CD14-positive monocyte (primary cell): ENCODE data around the gene CASP10. TPM values are rescaled to one million over a fixed set of nuclear protein-coding genes. Genes with fewer than 3 reads are reported as not detected.

ENCODE experiments used
- DNase-seq, 3 donors: peaks; one replicate each; pipeline ENCODE4 v3.0.0-alpha.2; 2011 to 2022
- H2AFZ ChIP-seq: 2 replicates; pipeline ENCODE4 v1.6.0; 2012; ENCODE audit warnings: mild to moderate bottlenecking, low read depth, low read length, inconsistent platforms; ENCODE audit not compliant: insufficient read depth, poor library complexity, severe bottlenecking
- H3K27ac ChIP-seq, 2 donors: 1 replicate in 1 of 2; 2 replicates in 1 of 2; pipeline ENCODE4 v1.5.1; 2012 to 2013; ENCODE audit warnings: low read length in 2 of 2, control low read depth in 1 of 2, inconsistent platforms in 1 of 2, low read depth in 1 of 2, mild to moderate bottlenecking in 1 of 2
- H3K27me3 ChIP-seq, 2 donors: one replicate each; pipeline versions ENCODE4 v1.6.0 to v1.6.1; 2011 to 2013; ENCODE audit warnings: low read length in 2 of 2; ENCODE audit not compliant: control insufficient read depth in 2 of 2, insufficient read depth in 2 of 2
- H3K36me3 ChIP-seq, 2 donors: replicated peaks in 1 of 2; 1 replicate in 1 of 2; 2 replicates in 1 of 2; pipeline versions ENCODE4 v1.5.1 to v1.6.1; 2012 to 2013; ENCODE audit warnings: low read length in 2 of 2, control low read depth in 1 of 2, inconsistent platforms in 1 of 2, mild to moderate bottlenecking in 1 of 2; ENCODE audit not compliant: insufficient read depth in 2 of 2, control insufficient read depth in 1 of 2
- H3K4me1 ChIP-seq, 2 donors: 1 replicate in 1 of 2; 2 replicates in 1 of 2; pipeline versions ENCODE4 v1.5.1 to v1.6.1; 2012 to 2013; ENCODE audit warnings: low read length in 2 of 2, control low read depth in 1 of 2, inconsistent platforms in 1 of 2, mild to moderate bottlenecking in 1 of 2, moderate library complexity in 1 of 2; ENCODE audit not compliant: insufficient read depth in 2 of 2, control insufficient read depth in 1 of 2
- H3K4me2 ChIP-seq: replicated peaks from 2 replicates; pipeline ENCODE3; 2012; ENCODE audit warnings: low read length, moderate library complexity, mild to moderate bottlenecking; ENCODE audit not compliant: poor library complexity, severe bottlenecking; ENCODE audit errors: extremely low read depth
- H3K4me3 ChIP-seq, 3 experiments: fragments of 200-600 bp in 1 of 3; sonication (generic) in 1 of 3; replicated peaks in 1 of 3; 1 replicate in 2 of 3; 2 replicates in 1 of 3; pipeline ENCODE4 v1.5.1; 2011 to 2013; ENCODE audit warnings: low read length in 3 of 3, mild to moderate bottlenecking in 3 of 3, control low read depth in 2 of 3, low read depth in 2 of 3, inconsistent platforms in 1 of 3, moderate library complexity in 1 of 3
- H3K79me2 ChIP-seq: 2 replicates; pipeline ENCODE4 v1.6.0; 2012; ENCODE audit warnings: mild to moderate bottlenecking, control low read depth, inconsistent platforms, low read length, moderate library complexity; ENCODE audit not compliant: insufficient read depth
- H3K9ac ChIP-seq: 2 replicates; pipeline ENCODE4 v1.6.0; 2017; ENCODE audit warnings: low read length, mild to moderate bottlenecking; ENCODE audit not compliant: insufficient read depth, poor library complexity, severe bottlenecking
- H3K9me3 ChIP-seq, 2 donors: replicated peaks in 1 of 2; 1 replicate in 1 of 2; 2 replicates in 1 of 2; pipeline versions ENCODE4 v1.5.1 to v1.6.1; 2012 to 2013; ENCODE audit warnings: low read length in 2 of 2, control low read depth in 1 of 2; ENCODE audit not compliant: control insufficient read depth in 1 of 2, insufficient read depth in 1 of 2
- H4K20me1 ChIP-seq: 2 replicates; pipeline ENCODE4 v1.6.0; 2012; ENCODE audit warnings: mild to moderate bottlenecking, low read length, control low read depth, moderate library complexity; ENCODE audit not compliant: insufficient read depth
- H3K27ac Mint-ChIP-seq, 7 donors: one replicate each; pipeline ENCODE4 v1.8.0; 2020; ENCODE audit warnings: mild to moderate bottlenecking in 7 of 7, mixed read lengths in 7 of 7, moderate library complexity in 6 of 7, inconsistent platforms in 2 of 7
- H3K27me3 Mint-ChIP-seq, 3 donors: one replicate each; pipeline ENCODE4 v1.8.0; 2021 to 2022; ENCODE audit warnings: low read depth in 3 of 3, mild to moderate bottlenecking in 3 of 3, mixed read lengths in 3 of 3, moderate library complexity in 3 of 3, inconsistent platforms in 1 of 3
- H3K36me3 Mint-ChIP-seq, 2 donors: one replicate each; pipeline ENCODE4 v1.8.0; 2020; ENCODE audit warnings: mixed read lengths in 2 of 2, inconsistent platforms in 1 of 2, mild to moderate bottlenecking in 1 of 2
- H3K4me1 Mint-ChIP-seq: one replicate; pipeline ENCODE4 v1.8.0; 2020; ENCODE audit warnings: mild to moderate bottlenecking, mixed read lengths
- H3K4me3 Mint-ChIP-seq, 2 donors: one replicate each; pipeline ENCODE4 v1.8.0; 2020; ENCODE audit warnings: mild to moderate bottlenecking in 2 of 2, mixed read lengths in 2 of 2, moderate library complexity in 1 of 2
- H3K9me3 Mint-ChIP-seq, 7 donors: one replicate each; pipeline ENCODE4 v1.8.0; 2020 to 2022; ENCODE audit warnings: mixed read lengths in 7 of 7, mild to moderate bottlenecking in 6 of 7, moderate library complexity in 6 of 7, inconsistent platforms in 2 of 7
- WGBS: methylation state at CpG from one replicate; pipeline ENCODE4 v1.1.5; 2013; ENCODE audit warnings: missing lambda C conversion rate; ENCODE audit not compliant: insufficient coverage; 5-methylcytosine and 5-hydroxymethylcytosine counted together
- intact Hi-C, 2 donors: fragments of 100-400 bp; cut with micrococcal nuclease; formaldehyde crosslinking; loops; one replicate each; pipeline versions ENCODE4 v1.15.0 to v1.15.1; 2023
- polyA plus RNA-seq, 3 donors: library from polyadenylated mRNA; depleted of rRNA in 1 of 3; unstranded in 2 of 3; stranded (reverse) in 1 of 3; fragments of 300-500 nt in 2 of 3; fragments of >200 nt in 1 of 3; fragmentation: Illumina TruSeq in 2 of 3; gene quantifications; 1 replicate in 2 of 3; 2 replicates in 1 of 3; pipeline ENCODE4 v1.2.3, GENCODE V29; 2012 to 2021
- TF ChIP-seq, protein P1 (sequence below): fragments of 200-600 bp; IDR thresholded peaks from one replicate; pipeline ENCODE4 v1.8.0; 2022; ENCODE audit warnings: antibody characterized with exemption, mild to moderate bottlenecking

CASP10 gene
- polyA plus RNA-seq, 3 donors, result 17.7 to 23.3 (median 18.9) TPM

- H3K27me3 ChIP-seq, result no peaks in the 10 kb centered on the region
- peaks cover 12% of the 10 kb centered on the region for H4K20me1 ChIP-seq
- H3K9me3 ChIP-seq, result peaks cover 0 to 19% of the 10 kb centered on the region in 2 donors
- no peak overlapping the region for H3K4me3 ChIP-seq
- H3K27ac Mint-ChIP-seq, result peak overlapping the region in 1 of 7 donors; percentile 3
- H3K9ac ChIP-seq, result no peak overlapping the region
- no peaks in the 10 kb centered on the region for H3K36me3 ChIP-seq
- H3K4me1 Mint-ChIP-seq, result peaks cover 18% of the 10 kb centered on the region
- intact Hi-C loops, result loop anchor here (5.0 to 10.0 kb wide), 3 partner anchors 102 to 272 kb away; partner anchors contain the start of genes HYCC2 (in 1 of the 2), NDUFB3 (in 1 of the 2) and ORC2 (in 1 of the 2)
- H3K27ac ChIP-seq, result no peak overlapping the region
- TF ChIP-seq, protein P1, sequence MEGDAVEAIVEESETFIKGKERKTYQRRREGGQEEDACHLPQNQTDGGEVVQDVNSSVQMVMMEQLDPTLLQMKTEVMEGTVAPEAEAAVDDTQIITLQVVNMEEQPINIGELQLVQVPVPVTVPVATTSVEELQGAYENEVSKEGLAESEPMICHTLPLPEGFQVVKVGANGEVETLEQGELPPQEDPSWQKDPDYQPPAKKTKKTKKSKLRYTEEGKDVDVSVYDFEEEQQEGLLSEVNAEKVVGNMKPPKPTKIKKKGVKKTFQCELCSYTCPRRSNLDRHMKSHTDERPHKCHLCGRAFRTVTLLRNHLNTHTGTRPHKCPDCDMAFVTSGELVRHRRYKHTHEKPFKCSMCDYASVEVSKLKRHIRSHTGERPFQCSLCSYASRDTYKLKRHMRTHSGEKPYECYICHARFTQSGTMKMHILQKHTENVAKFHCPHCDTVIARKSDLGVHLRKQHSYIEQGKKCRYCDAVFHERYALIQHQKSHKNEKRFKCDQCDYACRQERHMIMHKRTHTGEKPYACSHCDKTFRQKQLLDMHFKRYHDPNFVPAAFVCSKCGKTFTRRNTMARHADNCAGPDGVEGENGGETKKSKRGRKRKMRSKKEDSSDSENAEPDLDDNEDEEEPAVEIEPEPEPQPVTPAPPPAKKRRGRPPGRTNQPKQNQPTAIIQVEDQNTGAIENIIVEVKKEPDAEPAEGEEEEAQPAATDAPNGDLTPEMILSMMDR, result no peak
- no peak overlapping the region for H3K4me3 Mint-ChIP-seq
- H3K4me2 ChIP-seq, result no peak overlapping the region
- peaks cover 0 to 5% (median 0%) of the 10 kb centered on the region in 3 donors for H3K27me3 Mint-ChIP-seq
- H2AFZ ChIP-seq, result no peak overlapping the region
- no peaks in the 10 kb centered on the region for H3K4me1 ChIP-seq
- H3K9me3 Mint-ChIP-seq, result peaks cover 0 to 9% (median 5%) of the 10 kb centered on the region in 7 donors
- WGBS, result 78% methylated on average over 1 of the region's 1 CpG
- H3K36me3 Mint-ChIP-seq, result no peaks in the 10 kb centered on the region
- no peaks in the 10 kb centered on the region for H3K79me2 ChIP-seq
- DNase-seq, result no peak
Observed at GRCh38 chr2:201174687-201175086, 8.3 kb upstream of the CASP10 start.

DNA sequence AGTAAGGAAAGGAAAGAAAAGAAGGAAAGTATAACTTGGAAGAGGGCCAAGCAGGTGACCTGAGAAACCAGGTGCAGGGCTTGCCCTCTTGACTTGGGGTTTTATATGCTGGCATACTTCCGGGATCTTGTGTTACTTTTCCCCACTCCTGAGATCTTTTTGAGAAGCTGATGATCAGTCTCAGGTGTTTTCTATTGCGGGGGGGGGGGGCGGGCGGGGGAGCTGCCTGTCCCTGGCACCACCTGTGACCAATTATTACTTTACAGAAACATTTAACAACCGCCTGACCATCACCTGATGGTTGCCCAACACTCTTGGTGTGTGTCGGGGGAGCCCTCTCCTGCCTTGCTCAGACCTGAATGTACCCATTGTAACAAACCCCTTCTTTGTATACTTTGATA lies 6.9 kb upstream of the CASP10 start:
- Histone ChIP-seq H3K4me1 (peaks cover 6 to 8% of the 10 kb centered on the region in 2 donors), H3K9me3 (peaks cover 0 to 19% of the 10 kb centered on the region in 2 donors), H3K79me2 (no peaks in the 10 kb centered on the region), H3K4me3 (no peak overlapping the region), H3K27me3 (no peaks in the 10 kb centered on the region), H3K9ac (no peak overlapping the region), H3K27ac (no peak overlapping the region), H3K36me3 (no peaks in the 10 kb centered on the region), H4K20me1 (peaks cover 8% of the 10 kb centered on the region), H2AFZ (no peak overlapping the region), H3K4me2 (no peak overlapping the region)
- peaks cover 26% of the 10 kb centered on the region for H3K4me1 Mint-ChIP-seq
- H3K9me3 Mint-ChIP-seq, result peaks cover 0 to 9% (median 5%) of the 10 kb centered on the region in 7 donors
- DNase-seq, result no peak
- intact Hi-C loops, result loop anchor here (5.0 to 10.0 kb wide), 3 partner anchors 104 to 274 kb away; partner anchors contain the start of genes HYCC2 (in 1 of the 2), NDUFB3 (in 1 of the 2) and ORC2 (in 1 of the 2)
- H3K27ac Mint-ChIP-seq, result peak overlapping the region in 1 of 7 donors; percentile 40
- WGBS, result 90% methylated on average over 2 of the region's 6 CpGs
- no peaks in the 10 kb centered on the region for H3K36me3 Mint-ChIP-seq
- no peak overlapping the region for H3K4me3 Mint-ChIP-seq
- peaks cover 0 to 5% (median 2%) of the 10 kb centered on the region in 3 donors for H3K27me3 Mint-ChIP-seq
- TF ChIP-seq, protein P1, result no peak
